ENCODE measurements around the gene STAT6.

GRCh38 chr12:57141249-57141648 is 30.1 kb upstream of the STAT6 start:
- TF ChIP-seq GATA3 (IDR thresholded peaks at IDR 0.05; ENCODE audit: low read depth, low read length): no peak
- no peak for TF ChIP-seq GATA2 (IDR thresholded peaks at IDR 0.05; ENCODE audit: low read depth, low read length)

Data from SH-SY5Y (cell line).